Natural killer cell (primary cell): Measurements from ENCODE around the gene MARF1. TPM values are rescaled to one million over a fixed set of nuclear protein-coding genes. Genes with fewer than 3 reads are reported as not detected.
A peak's percentile ranks its signal among the peaks of the same experiment; 100 is the strongest.
"Not testable (repeated sequence)": the region's sequence is repeated elsewhere in the genome, so short reads cannot be mapped to it uniquely, and the experiment has no call there.

Source experiments
- ATAC-seq, 3 donors: fragments of 150-1000 bp in 2 of 3; fragments of 200-7000 bp in 1 of 3; cut with Tn5 transposase; 1 replicate in 1 of 3; 2 replicates in 2 of 3; pipeline ENCODE4 v1.10.0; 2021; ENCODE audit warnings: mild to moderate bottlenecking in 2 of 3, moderate library complexity in 2 of 3
- DNase-seq, 2 donors: peaks; one replicate each; pipeline versions ENCODE4 v3.0.0 to v3.0.0-alpha.2; 2013 to 2021; ENCODE audit warnings: mixed read lengths in 1 of 2
- H3K27ac ChIP-seq: one replicate; pipeline ENCODE4 v1.5.1; 2013; ENCODE audit warnings: mild to moderate bottlenecking, low read length
- H3K27me3 ChIP-seq: one replicate; pipeline ENCODE4 v1.6.1; 2013; ENCODE audit warnings: low read length; ENCODE audit not compliant: control insufficient read depth, insufficient read depth
- H3K36me3 ChIP-seq: one replicate; pipeline ENCODE4 v1.6.1; 2013; ENCODE audit warnings: low read length; ENCODE audit not compliant: control insufficient read depth, insufficient read depth
- H3K4me1 ChIP-seq: one replicate; pipeline ENCODE4 v1.6.1; 2013; ENCODE audit warnings: low read length; ENCODE audit not compliant: control insufficient read depth, insufficient read depth
- H3K4me3 ChIP-seq: one replicate; pipeline ENCODE4 v1.5.1; 2013; ENCODE audit warnings: low read length
- H3K9me3 ChIP-seq: one replicate; pipeline ENCODE4 v1.6.1; 2013; ENCODE audit warnings: low read length; ENCODE audit not compliant: control insufficient read depth, insufficient read depth
- H3K27ac Mint-ChIP-seq, 2 donors: one replicate each; pipeline ENCODE4 v1.8.0; 2022; ENCODE audit warnings: mild to moderate bottlenecking in 2 of 2, mixed read lengths in 2 of 2, moderate library complexity in 1 of 2
- H3K27me3 Mint-ChIP-seq, 2 donors: one replicate each; pipeline ENCODE4 v1.8.0; 2022; ENCODE audit warnings: low read depth in 2 of 2, mixed read lengths in 2 of 2
- H3K36me3 Mint-ChIP-seq: one replicate; pipeline ENCODE4 v1.8.0; 2022; ENCODE audit warnings: mixed read lengths
- H3K4me1 Mint-ChIP-seq, 2 donors: one replicate each; pipeline ENCODE4 v1.8.0; 2022; ENCODE audit warnings: mixed read lengths in 2 of 2
- H3K4me3 Mint-ChIP-seq: one replicate; pipeline ENCODE4 v1.8.0; 2022; ENCODE audit warnings: mild to moderate bottlenecking, moderate library complexity, mixed read lengths
- H3K9me3 Mint-ChIP-seq, 2 donors: one replicate each; pipeline ENCODE4 v1.8.0; 2022; ENCODE audit warnings: mixed read lengths in 2 of 2
- WGBS: methylation state at CpG from one replicate; pipeline ENCODE4 v1.1.7; 2013; ENCODE audit warnings: missing lambda C conversion rate; ENCODE audit not compliant: insufficient coverage; 5-methylcytosine and 5-hydroxymethylcytosine counted together
- intact Hi-C: fragments of 100-400 bp; cut with micrococcal nuclease; formaldehyde crosslinking; loops from one replicate; pipeline ENCODE4 v1.14.2; 2022
- total RNA-seq, 4 donors: library from RNA; stranded (reverse); fragments of 120-200 nt in 1 of 4; gene quantifications; one replicate each; pipeline versions ENCODE4 v1.2.3 to v1.2.4, GENCODE V29; 2013 to 2022
- TF ChIP-seq, protein P1 (sequence below): fragments of 200-600 bp; IDR thresholded peaks from one replicate; pipeline ENCODE4 v1.8.0; 2022; ENCODE audit warnings: antibody characterized with exemption

MARF1 gene
- total RNA-seq, 3 donors from 2014 or later (not counting 1 experiment from before 2014, with no cell fraction given) = 127 to 149 (median 140) TPM

DNA sequence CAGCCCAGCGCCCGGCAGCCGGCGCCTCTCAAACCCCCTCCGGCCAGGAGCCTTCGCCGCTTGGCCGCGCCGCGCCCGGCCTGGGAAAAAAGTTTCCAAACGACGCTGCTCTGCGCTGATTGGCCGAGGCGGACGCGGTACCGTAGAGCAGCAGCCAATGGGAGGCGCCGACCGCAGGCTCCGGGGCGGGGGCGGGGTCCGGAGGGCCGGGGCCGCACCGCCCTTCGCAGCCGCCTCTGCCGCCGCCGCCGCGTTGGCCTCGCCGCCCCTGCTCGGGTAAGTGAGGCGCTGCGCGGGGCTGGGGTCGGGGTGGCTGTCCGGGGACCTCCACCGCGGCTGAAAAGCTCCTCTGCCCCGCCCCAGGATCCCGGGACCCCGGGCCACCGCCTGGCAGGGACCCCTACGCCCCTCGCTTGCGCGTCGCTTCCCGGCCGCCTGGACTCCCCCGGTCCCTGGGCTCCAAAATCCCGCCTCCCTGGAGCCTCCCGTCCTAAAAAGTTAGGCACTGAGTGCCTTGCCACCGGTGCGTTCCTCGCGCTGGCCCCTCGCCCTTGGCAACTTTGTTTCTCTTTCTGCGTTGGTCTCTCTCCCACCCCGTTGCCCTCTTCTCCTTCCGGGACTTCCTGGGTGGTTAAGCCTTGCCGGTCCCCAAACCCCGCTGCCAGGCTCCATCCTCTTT lies 7.2 kb upstream of the MARF1 start, which contains the start of gene NDE1:
Gene NDE1 (plus strand): TSS at position 227 of the 679 bp plus-strand sequence. CDS start 14,534 bp downstream, outside the sequence.
- Mint-ChIP-seq H3K36me3 (no peaks in the 10 kb centered on the region), H3K27me3 (no peaks in the 10 kb centered on the region), H3K9me3 (no peaks in the 10 kb centered on the region), H3K4me3 (peak within 1 kb of the TSS; percentile 99), H3K4me1 (peaks cover 17 to 25% of the 10 kb centered on the region in 2 donors), H3K27ac (peak within 1 kb of the TSS; percentile 95 to 96)
- Histone ChIP-seq H3K27me3 (no peaks in the 10 kb centered on the region), H3K36me3 (peaks cover 8% of the 10 kb centered on the region), H3K4me1 (peaks cover 29% of the 10 kb centered on the region), H3K4me3 (peak within 1 kb of the TSS; percentile 94), H3K9me3 (no peaks in the 10 kb centered on the region), H3K27ac (peak within 1 kb of the TSS; percentile 94)
- ATAC-seq (peak; percentile 94 to 98 (median 98)), DNase-seq (peak; percentile 83 to 93)
- TF ChIP-seq, protein P1, sequence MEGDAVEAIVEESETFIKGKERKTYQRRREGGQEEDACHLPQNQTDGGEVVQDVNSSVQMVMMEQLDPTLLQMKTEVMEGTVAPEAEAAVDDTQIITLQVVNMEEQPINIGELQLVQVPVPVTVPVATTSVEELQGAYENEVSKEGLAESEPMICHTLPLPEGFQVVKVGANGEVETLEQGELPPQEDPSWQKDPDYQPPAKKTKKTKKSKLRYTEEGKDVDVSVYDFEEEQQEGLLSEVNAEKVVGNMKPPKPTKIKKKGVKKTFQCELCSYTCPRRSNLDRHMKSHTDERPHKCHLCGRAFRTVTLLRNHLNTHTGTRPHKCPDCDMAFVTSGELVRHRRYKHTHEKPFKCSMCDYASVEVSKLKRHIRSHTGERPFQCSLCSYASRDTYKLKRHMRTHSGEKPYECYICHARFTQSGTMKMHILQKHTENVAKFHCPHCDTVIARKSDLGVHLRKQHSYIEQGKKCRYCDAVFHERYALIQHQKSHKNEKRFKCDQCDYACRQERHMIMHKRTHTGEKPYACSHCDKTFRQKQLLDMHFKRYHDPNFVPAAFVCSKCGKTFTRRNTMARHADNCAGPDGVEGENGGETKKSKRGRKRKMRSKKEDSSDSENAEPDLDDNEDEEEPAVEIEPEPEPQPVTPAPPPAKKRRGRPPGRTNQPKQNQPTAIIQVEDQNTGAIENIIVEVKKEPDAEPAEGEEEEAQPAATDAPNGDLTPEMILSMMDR = no peak
- intact Hi-C loops = loop anchor here (1.0 kb wide), 1 partner anchor 8 kb away; no protein-coding TSS in a partner anchor
- under 1% methylated on average over 71 of the region's 71 CpGs for WGBS

DNA sequence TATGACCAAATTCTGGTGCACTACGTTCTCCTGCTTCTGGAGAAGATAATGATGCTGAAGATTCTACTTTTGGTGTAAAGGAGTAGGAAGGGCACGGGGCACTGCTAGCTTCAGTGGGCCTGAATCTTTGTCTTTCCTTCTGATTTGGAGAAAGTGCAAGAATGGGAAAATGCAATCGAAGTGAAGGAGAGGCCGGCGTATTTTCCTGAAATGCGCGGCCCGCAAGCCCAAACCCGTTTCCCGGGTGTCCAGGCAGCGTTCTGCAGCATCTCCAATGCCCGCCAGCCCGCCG lies 6.7 kb upstream of the MARF1 start:
- Histone ChIP-seq H3K36me3 (peaks cover 8% of the 10 kb centered on the region), H3K27me3 (no peaks in the 10 kb centered on the region), H3K4me1 (peaks cover 29% of the 10 kb centered on the region), H3K4me3 (peak overlapping the region; percentile 68), H3K9me3 (no peaks in the 10 kb centered on the region), H3K27ac (peak overlapping the region; percentile 94)
- 1% methylated on average over 14 of the region's 14 CpGs for WGBS
- ATAC-seq = no peak
- Mint-ChIP-seq H3K27ac (peak overlapping the region; percentile 95 to 96), H3K36me3 (no peaks in the 10 kb centered on the region), H3K4me3 (peak overlapping the region; percentile 89), H3K4me1 (peaks cover 17 to 25% of the 10 kb centered on the region in 2 donors), H3K9me3 (no peaks in the 10 kb centered on the region), H3K27me3 (no peaks in the 10 kb centered on the region)
- TF ChIP-seq, protein P1 = no peak
- intact Hi-C loops = loop anchor here (1.0 kb wide), 1 partner anchor 7 kb away; no protein-coding TSS in a partner anchor
- no peak for DNase-seq

DNA sequence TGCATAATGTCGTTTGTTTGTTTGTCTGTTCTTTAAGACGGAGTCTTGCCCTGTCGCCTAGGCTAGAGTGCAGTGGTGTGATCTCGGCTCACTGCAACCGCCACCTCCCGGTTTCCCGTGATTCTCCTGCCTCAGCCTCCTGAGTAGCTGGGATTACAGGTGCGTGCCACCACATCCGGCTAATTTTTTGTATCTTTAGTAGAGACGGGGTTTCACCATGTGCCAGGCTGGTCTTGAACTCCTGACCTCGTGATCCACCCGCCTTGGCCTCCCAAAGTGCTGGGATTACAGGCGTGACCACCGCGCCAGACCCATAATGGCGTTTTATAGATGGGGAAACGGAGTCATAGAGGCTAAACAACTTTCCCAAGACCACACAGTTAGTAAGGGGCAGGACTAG lies 6.4 kb upstream of the MARF1 start:
- H3K36me3 ChIP-seq, ATAC-seq, H3K36me3 Mint-ChIP-seq, H3K9me3 ChIP-seq, intact Hi-C loops, H3K9me3 Mint-ChIP-seq, DNase-seq, H3K27me3 ChIP-seq, H3K27me3 Mint-ChIP-seq: not testable (repeated sequence)
- Mint-ChIP-seq H3K4me1 (peaks cover 17 to 25% of the 10 kb centered on the region in 2 donors), H3K4me3 (peak overlapping the region; percentile 89), H3K27ac (peak overlapping the region; percentile 95 to 96)
- peak overlapping the region; percentile 68 for H3K4me3 ChIP-seq
- H3K27ac ChIP-seq = peak overlapping the region; percentile 94
- whole genome bisulfite sequencing = 87% methylated on average over 17 of the region's 17 CpGs
- peaks cover 29% of the 10 kb centered on the region for H3K4me1 ChIP-seq

DNA sequence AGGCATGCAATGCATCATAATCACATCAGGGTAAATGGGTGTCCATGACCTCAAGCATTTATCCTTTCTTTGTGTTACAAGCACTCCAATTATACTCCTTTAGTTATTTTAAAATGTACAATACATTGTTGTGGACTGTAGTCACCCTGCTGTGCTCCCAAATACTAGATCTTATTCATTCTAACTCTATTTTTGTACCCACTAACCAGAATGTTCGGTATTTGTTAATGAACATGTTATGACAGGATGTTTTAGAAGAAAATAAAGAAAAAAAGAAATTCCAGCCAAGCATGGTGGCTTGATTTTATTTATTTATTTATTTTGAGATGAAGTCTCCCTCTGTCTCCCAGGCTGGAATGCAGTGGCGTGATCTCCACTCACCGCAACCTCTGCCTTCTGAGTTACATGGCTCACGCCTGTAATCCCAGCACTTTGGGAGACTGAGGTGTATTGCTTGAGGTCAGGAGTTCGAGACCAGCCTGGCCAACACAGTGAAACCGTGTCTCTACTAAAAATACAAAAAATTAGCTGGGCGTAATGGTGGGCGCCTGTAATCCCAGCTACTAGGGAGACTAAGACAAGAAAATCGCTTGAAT lies 5.3 kb upstream of the MARF1 start:
- 92% methylated on average over 8 of the region's 9 CpGs for WGBS

More for the DNA sequence above, 5.3 kb upstream of the MARF1 start:
- H3K4me3 Mint-ChIP-seq = no peak overlapping the region
- peaks cover 5% of the 10 kb centered on the region for H3K36me3 ChIP-seq
- H3K27me3 Mint-ChIP-seq = no peaks in the 10 kb centered on the region
- H3K27me3 ChIP-seq = no peaks in the 10 kb centered on the region
- no peak overlapping the region for H3K4me3 ChIP-seq
- TF ChIP-seq, protein P1 = no peak
- no peaks in the 10 kb centered on the region for H3K9me3 Mint-ChIP-seq
- no peaks in the 10 kb centered on the region for H3K9me3 ChIP-seq
- ATAC-seq (no peak), DNase-seq (no peak)
- intact Hi-C loops = no loop called here
- H3K4me1 ChIP-seq = peaks cover 29% of the 10 kb centered on the region
- H3K36me3 Mint-ChIP-seq = no peaks in the 10 kb centered on the region
- no peak overlapping the region for H3K27ac Mint-ChIP-seq
- no peak overlapping the region for H3K27ac ChIP-seq
- peaks cover 23 to 31% of the 10 kb centered on the region in 2 donors for H3K4me1 Mint-ChIP-seq
